PC-3 (cell line): Measurements from ENCODE around the gene CD151. TPM values are rescaled to one million over a fixed set of nuclear protein-coding genes. Genes with fewer than 3 reads are reported as not detected.

ENCODE experiments used
- ATAC-seq: fragments of 200-7000 bp; cut with Tn5 transposase; 2 replicates; pipeline ENCODE4 v1.9.1; 2020; ENCODE audit warnings: mild to moderate bottlenecking, moderate library complexity
- BruUV-seq: library from RNA; stranded (reverse); fragments of 400-500 nt; replicated peaks from 2 replicates; lab custom pipeline; 2021; lab: Mats Ljungman, UMichigan
- CTCF ChIA-PET: fragments of 300-600 bp; sonication (Branson Sonifier 250); formaldehyde crosslinking; loops from one replicate; lab custom pipeline; 2022; ENCODE audit warnings: antibody characterized with exemption; lab: Charles Lee
- POLR2A ChIA-PET: fragments of 300-600 bp; sonication (Branson Sonifier 250); formaldehyde crosslinking; loops from one replicate; lab custom pipeline; 2022; ENCODE audit warnings: antibody characterized with exemption; ENCODE audit not compliant: unreplicated experiment; lab: Charles Lee
- DNase-seq: peaks from one replicate; pipeline ENCODE4 v3.0.0-alpha.2; 2015
- H2AFZ ChIP-seq: fragments of 300-600 bp; sonication (generic); 2 replicates; pipeline ENCODE4 v1.6.0; 2016; ENCODE audit warnings: antibody characterized with exemption, low read length
- H3F3A ChIP-seq: fragments of 300-600 bp; sonication (generic); one replicate; pipeline ENCODE4 v1.6.0; 2017; ENCODE audit warnings: antibody characterized with exemption, low read length, control low read depth, mild to moderate bottlenecking; ENCODE audit not compliant: unreplicated experiment
- H3K27ac ChIP-seq: fragments of 300-600 bp; sonication (generic); 2 replicates; pipeline ENCODE4 v1.5.1; 2016; ENCODE audit warnings: mild to moderate bottlenecking, low read length
- H3K27me3 ChIP-seq: fragments of 300-600 bp; sonication (generic); 2 replicates; pipeline ENCODE4 v1.6.1; 2016; ENCODE audit warnings: low read length, mixed read lengths
- H3K36me3 ChIP-seq: fragments of 300-600 bp; sonication (generic); 2 replicates; pipeline ENCODE4 v1.6.1; 2016; ENCODE audit warnings: low read depth, mixed run types, low read length, mixed read lengths
- H3K4me1 ChIP-seq: fragments of 300-600 bp; sonication (generic); 2 replicates; pipeline ENCODE4 v1.5.1; 2016; ENCODE audit warnings: low read length; ENCODE audit not compliant: insufficient read depth
- H3K4me2 ChIP-seq: fragments of 300-600 bp; sonication (generic); 2 replicates; pipeline ENCODE4 v1.6.0; 2016; ENCODE audit warnings: low read length
- H3K4me3 ChIP-seq: fragments of 300-600 bp; sonication (generic); 2 replicates; pipeline ENCODE4 v1.5.1; 2016; ENCODE audit warnings: mild to moderate bottlenecking, low read length, mixed read lengths
- H3K79me2 ChIP-seq: fragments of 300-600 bp; sonication (generic); 2 replicates; pipeline ENCODE4 v1.6.1; 2017; ENCODE audit warnings: low read length, mixed read lengths
- H3K9ac ChIP-seq: fragments of 300-600 bp; sonication (generic); 2 replicates; pipeline ENCODE4 v1.6.0; 2016; ENCODE audit warnings: mild to moderate bottlenecking, low read length
- H3K9me2 ChIP-seq: fragments of 300-600 bp; sonication (generic); replicated peaks from 2 replicates; pipeline ENCODE4 v1.6.1; 2016; ENCODE audit warnings: mixed run types, low read length, mixed read lengths
- H3K9me3 ChIP-seq: fragments of 300-600 bp; sonication (generic); 2 replicates; pipeline ENCODE4 v1.6.1; 2016; ENCODE audit warnings: low read length, mixed read lengths
- H4K20me1 ChIP-seq: fragments of 300-600 bp; sonication (generic); 2 replicates; pipeline ENCODE4 v1.6.1; 2016; ENCODE audit warnings: low read length, mixed read lengths
- CTCF ChIP-seq: fragments of 300-600 bp; sonication (generic); conservative IDR thresholded peaks from 2 replicates; pipeline ENCODE4 v1.5.1; 2017; ENCODE audit warnings: antibody characterized with exemption, low read depth, mild to moderate bottlenecking, low read length
- EZH2 ChIP-seq: fragments of 300-600 bp; sonication (generic); IDR thresholded peaks from one replicate; pipeline ENCODE4 v1.6.1; 2017; ENCODE audit warnings: antibody characterized with exemption, mild to moderate bottlenecking, low read length; ENCODE audit not compliant: unreplicated experiment
- EZH2phosphoT487 ChIP-seq: fragments of 300-600 bp; sonication (generic); IDR thresholded peaks from 2 replicates; pipeline ENCODE4 v1.6.1; 2018; ENCODE audit warnings: mild to moderate bottlenecking, antibody characterized with exemption, low read length, borderline replicate concordance
- intact Hi-C: fragments of 100-400 bp; cut with micrococcal nuclease; formaldehyde crosslinking; loops from 2 replicates; pipeline ENCODE4 v1.9.0; 2023
- total RNA-seq: library from RNA; depleted of rRNA; stranded (reverse); fragments of >200 nt; gene quantifications from 2 replicates; pipeline ENCODE4 v1.2.3, GENCODE V29; 2014

CD151 gene
- total RNA-seq, 1 experiment from 2014 or later: 469 TPM

GRCh38 chr11:816433-816779 lies 16.3 kb upstream of the CD151 start:
- DNase-seq: no peak
- Histone ChIP-seq H3F3A (peaks cover 5% of the 10 kb centered on the region), H3K9me3 (no peaks in the 10 kb centered on the region), H3K36me3 (peaks cover 23% of the 10 kb centered on the region), H3K4me3 (no peak overlapping the region), H4K20me1 (peaks cover 29% of the 10 kb centered on the region), H3K27ac (no peak overlapping the region), H3K9me2 (no peaks in the 10 kb centered on the region), H3K4me1 (peaks cover 27% of the 10 kb centered on the region), H3K9ac (no peak overlapping the region), H3K4me2 (no peak overlapping the region), H3K79me2 (peaks cover 29% of the 10 kb centered on the region), H2AFZ (no peak overlapping the region), H3K27me3 (no peaks in the 10 kb centered on the region)
- TF ChIP-seq CTCF: no peak
- TF ChIP-seq EZH2: no peak
- no peak for TF ChIP-seq EZH2phosphoT487
- no peak for ATAC-seq
- CTCF ChIA-PET: no interaction called here
- intact Hi-C loops: no loop called here
- POLR2A ChIA-PET: no interaction called here
- BruUV-seq: no TSS peak

DNA sequence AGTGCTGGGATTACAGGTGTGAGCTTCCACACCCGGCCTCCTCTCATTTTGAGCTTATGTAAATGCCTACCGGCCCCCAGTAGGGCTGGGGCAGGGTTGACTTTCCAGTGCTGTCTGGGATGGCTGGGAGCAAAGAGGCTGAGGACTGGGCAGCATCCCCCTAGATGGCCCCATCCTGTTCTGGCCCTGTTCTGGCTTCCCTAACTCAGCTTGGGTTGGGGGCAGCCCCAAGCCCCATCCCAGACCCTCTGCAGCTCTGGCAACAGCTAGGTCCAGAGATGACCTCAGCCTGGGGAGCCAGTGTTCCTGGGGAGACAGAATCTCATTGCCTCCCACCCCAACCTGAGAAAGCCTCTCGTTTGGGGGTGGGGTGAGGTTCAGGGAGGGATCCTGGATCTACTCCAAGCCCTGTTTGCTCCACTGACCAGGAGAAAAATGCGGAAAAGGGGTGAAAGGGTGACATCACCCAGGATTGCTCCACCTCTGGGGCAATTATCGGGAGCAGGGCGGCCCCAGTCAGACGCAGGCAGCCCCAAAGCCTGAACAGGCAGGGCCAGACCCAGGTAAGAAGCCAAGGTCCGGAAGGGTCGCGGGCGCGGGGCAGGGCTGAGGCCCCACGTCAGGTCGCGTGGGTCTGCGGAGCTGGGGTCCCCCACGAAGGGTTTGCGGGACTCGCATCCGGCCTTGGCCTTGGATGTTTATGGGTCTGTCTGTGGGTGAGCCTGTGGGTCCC lies 14.2 kb upstream of the CD151 start, which contains the start of gene PNPLA2:
Gene PNPLA2 (plus strand): TSS at position 519 of the 733 bp plus-strand sequence. CDS start 805 bp downstream, outside the sequence.
- Histone ChIP-seq H3K79me2 (peaks cover 25% of the 10 kb centered on the region), H3K4me3 (peak within 1 kb of the TSS; percentile 89), H4K20me1 (peaks cover 16% of the 10 kb centered on the region; the same call in 1 of the 2 replicates), H3K4me2 (peak within 1 kb of the TSS; percentile 100), H3F3A (peaks cover 5% of the 10 kb centered on the region), H3K9me2 (no peaks in the 10 kb centered on the region), H3K27me3 (no peaks in the 10 kb centered on the region), H2AFZ (peak within 1 kb of the TSS; percentile 74), H3K27ac (peak within 1 kb of the TSS; percentile 30; the same call in 1 of the 2 replicates), H3K9me3 (no peaks in the 10 kb centered on the region), H3K4me1 (peaks cover 26% of the 10 kb centered on the region), H3K9ac (peak within 1 kb of the TSS; percentile 67), H3K36me3 (peaks cover 3% of the 10 kb centered on the region; the same call in 1 of the 2 replicates)
- ChIA-PET POLR2A (interaction anchor here (0.6 to 2.1 kb wide), 7 partner anchors 13 to 255 kb away, joined by 3 to 19 read pairs (median 8); partner anchors contain the start of genes CD151 and TSPAN4), CTCF (interaction anchor here (1.9 kb wide), 1 partner anchor 14 kb away, joined by 18 read pairs; the partner anchor contains the start of gene CD151)
- peak; percentile 11 for DNase-seq
- intact Hi-C loops: no loop called here
- BruUV-seq: TSS peak; percentile 41
- no peak for TF ChIP-seq EZH2
- TF ChIP-seq EZH2phosphoT487: no peak
- no peak for TF ChIP-seq CTCF
- no peak for ATAC-seq
